Panc1 (cell line): ENCODE results near the gene SLC4A2.

ENCODE experiments used
- POLR2AphosphoS5 ChIP-seq: IDR thresholded peaks from 2 replicates; pipeline ENCODE4 v1.6.1; 2012; ENCODE audit warnings: mild to moderate bottlenecking, low read depth, low read length, moderate library complexity
- TF ChIP-seq, protein P1 (sequence below): fragments of 450-650 bp; IDR thresholded peaks from 2 replicates; pipeline ENCODE4 v1.5.1; 2017; ENCODE audit warnings: mild to moderate bottlenecking

DNA sequence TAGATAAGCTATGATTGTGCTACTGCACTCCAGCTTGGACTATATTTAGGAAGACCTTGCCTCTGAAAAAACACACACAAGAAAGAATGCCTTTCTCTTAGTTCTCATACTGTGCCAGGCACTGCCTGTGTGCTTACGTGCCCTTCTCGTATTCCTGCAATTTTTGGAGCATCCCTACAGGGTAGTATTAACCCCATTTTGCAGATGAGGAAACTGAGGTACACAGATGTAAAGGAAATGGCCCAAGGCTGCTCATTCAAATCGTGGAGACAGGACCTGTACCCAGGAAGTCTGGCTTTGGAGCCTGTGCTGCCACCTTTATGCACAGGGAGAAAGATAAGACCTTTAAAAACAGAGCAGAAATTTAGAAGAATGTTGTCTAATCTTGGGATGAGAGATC, 43.6 kb downstream of the SLC4A2 start:
- TF ChIP-seq, protein P1, sequence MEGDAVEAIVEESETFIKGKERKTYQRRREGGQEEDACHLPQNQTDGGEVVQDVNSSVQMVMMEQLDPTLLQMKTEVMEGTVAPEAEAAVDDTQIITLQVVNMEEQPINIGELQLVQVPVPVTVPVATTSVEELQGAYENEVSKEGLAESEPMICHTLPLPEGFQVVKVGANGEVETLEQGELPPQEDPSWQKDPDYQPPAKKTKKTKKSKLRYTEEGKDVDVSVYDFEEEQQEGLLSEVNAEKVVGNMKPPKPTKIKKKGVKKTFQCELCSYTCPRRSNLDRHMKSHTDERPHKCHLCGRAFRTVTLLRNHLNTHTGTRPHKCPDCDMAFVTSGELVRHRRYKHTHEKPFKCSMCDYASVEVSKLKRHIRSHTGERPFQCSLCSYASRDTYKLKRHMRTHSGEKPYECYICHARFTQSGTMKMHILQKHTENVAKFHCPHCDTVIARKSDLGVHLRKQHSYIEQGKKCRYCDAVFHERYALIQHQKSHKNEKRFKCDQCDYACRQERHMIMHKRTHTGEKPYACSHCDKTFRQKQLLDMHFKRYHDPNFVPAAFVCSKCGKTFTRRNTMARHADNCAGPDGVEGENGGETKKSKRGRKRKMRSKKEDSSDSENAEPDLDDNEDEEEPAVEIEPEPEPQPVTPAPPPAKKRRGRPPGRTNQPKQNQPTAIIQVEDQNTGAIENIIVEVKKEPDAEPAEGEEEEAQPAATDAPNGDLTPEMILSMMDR: no peak
- no peak for TF ChIP-seq POLR2AphosphoS5
